Measurements from ENCODE around the gene ITGB7. TPM values are rescaled to one million over a fixed set of nuclear protein-coding genes. Genes with fewer than 3 reads are reported as not detected.

Gene ITGB7
- total RNA-seq, 1 experiment from 2014 or later = 0.90 TPM

DNA sequence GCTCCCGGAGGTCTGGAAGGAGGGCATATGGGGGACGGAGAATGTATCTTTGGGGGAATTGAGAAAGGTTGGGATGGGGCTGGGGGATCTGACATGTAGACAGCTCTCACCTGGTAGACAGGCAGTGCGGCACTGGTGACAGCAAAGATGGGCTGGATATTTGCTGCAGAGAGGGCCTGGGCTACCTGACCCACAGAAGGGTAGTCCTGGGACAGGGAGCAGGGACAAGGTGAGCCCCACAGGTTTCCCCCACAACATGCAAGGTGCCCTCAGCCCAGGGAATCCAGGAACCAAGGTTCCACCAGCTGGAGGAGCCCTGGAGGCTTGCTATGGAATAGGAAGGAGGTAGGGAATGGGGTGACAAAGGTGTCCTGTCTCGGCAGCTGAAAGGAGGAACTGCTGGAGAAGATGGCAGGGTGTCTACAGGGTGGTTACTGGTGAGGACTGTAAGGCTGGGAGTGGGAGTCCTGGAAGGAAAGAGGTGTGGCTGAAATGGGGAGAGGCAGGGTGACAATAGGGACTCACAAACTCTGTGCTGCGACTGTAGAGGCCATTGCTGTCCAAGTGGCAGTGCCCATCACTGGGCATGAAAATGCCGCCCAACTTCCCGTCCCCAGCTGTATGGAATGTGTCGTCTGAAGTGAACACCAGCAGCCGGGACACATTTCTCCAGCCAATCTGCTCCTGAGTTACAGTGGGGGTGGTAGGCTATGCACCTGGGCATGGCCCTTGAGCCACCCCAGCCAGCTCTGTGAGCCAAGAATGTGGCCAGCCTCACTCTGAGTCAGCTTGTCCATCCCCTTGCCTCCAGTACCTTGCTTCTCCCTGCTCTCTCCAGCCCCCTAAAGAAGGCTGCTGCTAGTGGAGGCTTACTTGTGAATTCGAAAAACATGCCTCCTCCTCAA is 11.3 kb downstream of the ITGB7 start:
- Mint-ChIP-seq H3K36me3 (no peaks in the 10 kb centered on the region), H3K9me3 (no peaks in the 10 kb centered on the region), H3K4me3 (no peak overlapping the region), H3K4me1 (no peaks in the 10 kb centered on the region), H3K27me3 (ENCODE audit: low read depth) (peaks cover 85% of the 10 kb centered on the region), H3K27ac (no peak overlapping the region)
- ChIA-PET CTCF (interaction anchor here (0.6 to 10.2 kb wide), 15 partner anchors 8 to 148 kb away, joined by 3 to 136 read pairs (median 5); partner anchors contain the start of genes AAAS, CSAD, PFDN5 and SPRYD3), POLR2A (interaction anchor here (0.6 kb wide), 1 partner anchor 119 kb away, joined by 3 read pairs; no protein-coding TSS in a partner anchor)
- ATAC-seq (no peak), DNase-seq (ENCODE audit: low spot score) (no peak)
- TF ChIP-seq HMGA2 (CRISPR knock-in tag; IDR thresholded peaks at IDR 0.05) (no peak), PRRX2 (CRISPR knock-in tag; IDR thresholded peaks at IDR 0.05) (no peak)
- TF ChIP-seq, protein P1, sequence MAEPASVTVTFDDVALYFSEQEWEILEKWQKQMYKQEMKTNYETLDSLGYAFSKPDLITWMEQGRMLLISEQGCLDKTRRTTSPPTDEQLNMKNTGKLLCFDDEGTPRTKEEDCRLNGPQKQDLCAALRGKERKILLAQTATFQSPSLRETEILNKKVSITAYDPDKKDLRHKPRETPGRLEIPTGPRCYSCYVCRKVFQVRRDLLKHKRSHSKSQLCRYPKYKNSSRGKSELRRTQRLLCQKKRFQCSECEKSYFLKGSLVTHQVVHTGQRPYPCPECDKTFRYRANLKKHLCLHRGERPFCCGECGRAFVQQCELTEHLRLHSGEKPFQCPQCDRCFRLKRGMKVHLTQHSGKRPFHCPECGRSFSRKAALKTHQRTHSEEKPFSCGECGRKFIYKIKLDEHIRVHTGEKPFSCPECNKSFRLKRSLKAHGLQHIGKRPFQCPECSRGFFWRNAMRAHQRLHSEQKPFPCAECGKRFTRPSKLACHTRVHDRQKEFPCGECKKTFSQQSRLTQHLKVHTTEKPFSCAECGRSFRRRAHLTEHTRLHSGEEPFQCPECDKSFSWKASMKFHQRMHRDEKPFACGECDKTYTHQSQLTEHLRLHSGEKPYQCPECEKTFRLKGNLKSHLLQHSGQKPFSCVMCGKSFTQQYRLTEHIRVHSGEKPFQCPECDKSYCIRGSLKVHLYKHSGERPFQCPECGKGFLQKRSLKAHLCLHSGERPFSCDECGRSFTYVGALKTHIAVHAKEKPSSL (CRISPR knock-in tag; conservative IDR thresholded peaks at IDR 0.05) = no peak

DNA sequence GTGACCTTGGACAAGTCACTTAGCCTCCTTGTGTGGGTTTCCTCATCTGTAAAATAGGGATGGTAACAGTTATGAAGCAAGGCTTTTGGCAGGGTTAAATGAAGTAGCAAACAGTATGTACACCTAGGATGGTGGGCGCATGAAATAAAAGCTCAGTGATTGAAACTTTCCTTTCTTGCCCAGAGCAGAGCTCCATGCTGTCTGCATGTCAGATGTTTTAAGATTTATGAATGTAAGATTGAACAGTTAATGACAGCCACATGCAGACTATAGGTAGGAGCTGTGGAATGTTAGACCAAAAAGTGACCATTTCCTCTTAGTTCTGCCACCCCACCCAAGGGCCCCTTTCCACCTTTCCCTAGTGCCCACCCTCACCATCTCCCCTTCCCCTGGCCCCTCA is 12.1 kb downstream of the ITGB7 start:
- no peaks in the 10 kb centered on the region for H3K36me3 Mint-ChIP-seq
- no peaks in the 10 kb centered on the region for H3K4me1 Mint-ChIP-seq
- CTCF ChIA-PET = interaction anchor here (0.8 to 5.5 kb wide), 8 partner anchors 14 to 131 kb away, joined by 3 to 105 read pairs (median 6); partner anchors contain the start of genes CSAD, SPRYD3 and ZNF740
- no peak for ATAC-seq
- H3K27ac Mint-ChIP-seq = no peak overlapping the region
- H3K4me3 Mint-ChIP-seq = no peak overlapping the region
- H3K9me3 Mint-ChIP-seq = no peaks in the 10 kb centered on the region
- H3K27me3 Mint-ChIP-seq (ENCODE audit: low read depth) = peaks cover 78% of the 10 kb centered on the region
- TF ChIP-seq HMGXB4 (CRISPR knock-in tag; IDR thresholded peaks at IDR 0.05) (no peak), CREM (CRISPR knock-in tag; IDR thresholded peaks at IDR 0.05) (no peak), ZBTB43 (CRISPR knock-in tag; IDR thresholded peaks at IDR 0.05) (no peak), TP53 (CRISPR knock-in tag; IDR thresholded peaks at IDR 0.05) (no peak), KAT7 (CRISPR knock-in tag; IDR thresholded peaks at IDR 0.05; ENCODE audit: borderline replicate concordance) (no peak), ZNF317 (CRISPR knock-in tag; IDR thresholded peaks at IDR 0.05; ENCODE audit: borderline replicate concordance, low read depth) (no peak), MYBL2 (CRISPR knock-in tag; IDR thresholded peaks at IDR 0.05) (no peak), FOXJ3 (CRISPR knock-in tag; IDR thresholded peaks at IDR 0.05; ENCODE audit: borderline replicate concordance) (no peak), SMAD4 (CRISPR knock-in tag; IDR thresholded peaks at IDR 0.05) (no peak), ATF3 (CRISPR knock-in tag; conservative IDR thresholded peaks at IDR 0.05) (no peak), NFE2L1 (CRISPR knock-in tag; IDR thresholded peaks at IDR 0.05) (no peak), FOXK1 (CRISPR knock-in tag; IDR thresholded peaks at IDR 0.05) (no peak)
- POLR2A ChIA-PET = interaction anchor here (0.6 kb wide), 1 partner anchor 118 kb away, joined by 3 read pairs; no protein-coding TSS in a partner anchor
- DNase-seq (ENCODE audit: low spot score) = no peak

Measured in WTC11 (cell line).